GM12878 (cell line): ENCODE measurements around the gene NFKBIB. TPM values are rescaled to one million over a fixed set of nuclear protein-coding genes. Genes with fewer than 3 reads are reported as not detected.

Experiments used
- BACH1 ChIP-seq: fragments of 450-650 bp; IDR thresholded peaks from 2 replicates; pipeline ENCODE4 v1.6.1; 2017; ENCODE audit warnings: mild to moderate bottlenecking, borderline replicate concordance
- CREB1 ChIP-seq: IDR thresholded peaks from 2 replicates; pipeline ENCODE4 v1.6.1; 2012; ENCODE audit warnings: low read depth, mild to moderate bottlenecking, inconsistent platforms
- IKZF2 ChIP-seq, 2 experiments: fragments of 450-650 bp; IDR thresholded peaks; 2 replicates each; pipeline ENCODE4 v1.6.1; 2017; ENCODE audit warnings: mild to moderate bottlenecking in 2 of 2, moderate library complexity in 2 of 2
- NBN ChIP-seq: fragments of 450-650 bp; IDR thresholded peaks from 2 replicates; pipeline ENCODE4 v1.6.1; 2016
- RELB ChIP-seq: fragments of 450-650 bp; IDR thresholded peaks from 2 replicates; pipeline ENCODE4 v1.6.1; 2017; ENCODE audit warnings: low read depth, mild to moderate bottlenecking, moderate library complexity
- ZNF687 ChIP-seq: fragments of 450-650 bp; IDR thresholded peaks from 2 replicates; pipeline ENCODE4 v1.6.1; 2017; ENCODE audit warnings: mild to moderate bottlenecking, moderate library complexity
- polyA plus RNA-seq, 11 experiments: library from polyadenylated mRNA; depleted of rRNA in 4 of 11; unstranded in 6 of 11; stranded (reverse) in 5 of 11; fragments of >200 nt; fragmentation: Nextera tagmentation in 4 of 11; fragmentation: Illumina TruSeq in 1 of 11; extraction: Ambion mirVana in 4 of 11; extraction: Trizol in 1 of 11; gene quantifications; 1 replicate in 1 of 11; 2 replicates in 10 of 11; pipeline versions ENCODE4 v1.2.1 to v1.2.3, GENCODE V29; 2011 to 2016; ENCODE audit warnings: inconsistent platforms in 2 of 11, missing spikeins in 2 of 11, low read depth in 1 of 11
- total RNA-seq, 4 experiments: library from RNA; depleted of rRNA in 3 of 4; stranded (reverse); fragments of >200 nt in 3 of 4; fragmentation: Illumina TruSeq in 1 of 4; extraction: Trizol in 1 of 4; gene quantifications; 2 replicates each; pipeline versions ENCODE4 v1.2.1 to v1.2.3, GENCODE V29; 2013 to 2021

NFKBIB gene
- total and polyA plus RNA-seq, 10 of the 15 experiments (the other 5 are each of a cell fraction or from before 2014, with no cell fraction given), result 1.2 to 60.9 (median 31.0) TPM

- TF ChIP-seq ZNF687, result peak; percentile 52; the same call in 1 of the 2 replicates
- TF ChIP-seq RELB, result peak; percentile 59; the same call in 1 of the 2 replicates
- TF ChIP-seq IKZF2 (IDR thresholded peaks at IDR 0.05), result peak; percentile 51 to 61; a peak in 3 of 4 replicates
- TF ChIP-seq BACH1, result peak; percentile 32; the same call in 1 of the 2 replicates
- TF ChIP-seq CREB1, result peak; percentile 32; the same call in 1 of the 2 replicates
- peak; percentile 52; the same call in 1 of the 2 replicates for TF ChIP-seq NBN
Measured at GRCh38 chr19:38852231-38853044, 47.3 kb upstream of the NFKBIB start (continued).
